T-cell (primary cell): ENCODE results near the gene TSHZ3. TPM values are rescaled to one million over a fixed set of nuclear protein-coding genes. Genes with fewer than 3 reads are reported as not detected.

Source experiments
- ATAC-seq, 4 experiments: fragments of 200-7000 bp in 3 of 4; fragments of 150-1000 bp in 1 of 4; cut with Tn5 transposase; replicated peaks in 1 of 4; 1 replicate in 3 of 4; 2 replicates in 1 of 4; pipeline ENCODE4 v1.10.0; 2021; ENCODE audit warnings: moderate library complexity in 3 of 4, mild to moderate bottlenecking in 2 of 4, moderate number of reproducible peaks in 1 of 4
- CTCF ChIA-PET, 2 donors: fragments of 300-600 bp; sonication (Branson Sonifier 250); formaldehyde crosslinking; loops; one replicate each; lab custom pipeline; 2022; ENCODE audit warnings: antibody characterized with exemption in 2 of 2; lab: Charles Lee
- POLR2A ChIA-PET, 2 donors: fragments of 300-600 bp; sonication (Branson Sonifier 250); formaldehyde crosslinking; loops; one replicate each; lab custom pipeline; 2022; ENCODE audit warnings: antibody characterized with exemption in 2 of 2; lab: Charles Lee
- DNase-seq, 35 experiments: peaks; one replicate each; pipeline versions ENCODE4 v3.0.0 to v3.0.0-alpha.2; 2013 to 2023
- H3K27ac ChIP-seq: one replicate; pipeline ENCODE4 v1.5.1; 2013; ENCODE audit warnings: low read length
- H3K27me3 ChIP-seq, 2 experiments: replicated peaks in 1 of 2; 1 replicate in 1 of 2; 2 replicates in 1 of 2; pipeline versions ENCODE4 v1.6.1 to v1.7.0; 2013; ENCODE audit warnings: low read length in 1 of 2, mixed read lengths in 1 of 2; ENCODE audit not compliant: control insufficient read depth in 2 of 2, insufficient read depth in 2 of 2; ENCODE audit errors: extremely low read depth in 1 of 2
- H3K36me3 ChIP-seq, 2 donors: 1 replicate in 1 of 2; 2 replicates in 1 of 2; pipeline versions ENCODE4 v1.6.1 to v1.7.0; 2013; ENCODE audit warnings: low read length in 1 of 2; ENCODE audit not compliant: control insufficient read depth in 2 of 2, insufficient read depth in 1 of 2; ENCODE audit errors: extremely low read depth in 1 of 2
- H3K4me1 ChIP-seq, 2 experiments: 1 replicate in 1 of 2; 2 replicates in 1 of 2; pipeline versions ENCODE4 v1.6.1 to v1.7.0; 2013; ENCODE audit warnings: low read length in 2 of 2, mixed read lengths in 1 of 2; ENCODE audit not compliant: insufficient read depth in 2 of 2, control insufficient read depth in 1 of 2; ENCODE audit errors: extremely low read depth in 1 of 2
- H3K4me3 ChIP-seq, 2 donors: 1 replicate in 1 of 2; 2 replicates in 1 of 2; pipeline versions ENCODE4 v1.5.1 to v1.7.0; 2013; ENCODE audit warnings: mild to moderate bottlenecking in 2 of 2, low read length in 1 of 2, moderate library complexity in 1 of 2; ENCODE audit not compliant: control insufficient read depth in 1 of 2; ENCODE audit errors: extremely low read depth in 1 of 2
- H3K9me3 ChIP-seq: 2 replicates; pipeline ENCODE4 v1.7.0; 2013
- H3K27ac Mint-ChIP-seq, 2 donors: one replicate each; pipeline ENCODE4 v1.8.0; 2020 to 2021; ENCODE audit warnings: mild to moderate bottlenecking in 2 of 2, mixed read lengths in 2 of 2
- H3K27me3 Mint-ChIP-seq, 2 donors: one replicate each; pipeline ENCODE4 v1.8.0; 2021 to 2022; ENCODE audit warnings: mixed read lengths in 2 of 2
- H3K36me3 Mint-ChIP-seq: one replicate; pipeline ENCODE4 v1.8.0; 2021; ENCODE audit warnings: mixed read lengths
- H3K4me1 Mint-ChIP-seq, 3 donors: one replicate each; pipeline ENCODE4 v1.8.0; 2020 to 2022; ENCODE audit warnings: mixed read lengths in 3 of 3, mild to moderate bottlenecking in 1 of 3
- H3K4me3 Mint-ChIP-seq, 3 donors: one replicate each; pipeline ENCODE4 v1.8.0; 2020 to 2022; ENCODE audit warnings: mild to moderate bottlenecking in 3 of 3, mixed read lengths in 3 of 3, moderate library complexity in 3 of 3
- H3K9me3 Mint-ChIP-seq, 3 donors: one replicate each; pipeline ENCODE4 v1.8.0; 2020 to 2022; ENCODE audit warnings: mixed read lengths in 3 of 3
- WGBS: methylation state at CpG from one replicate; pipeline ENCODE4 v1.1.5; 2013; ENCODE audit warnings: missing lambda C conversion rate; ENCODE audit not compliant: insufficient coverage; 5-methylcytosine and 5-hydroxymethylcytosine counted together
- total RNA-seq, 35 experiments: library from RNA in 6 of 35; stranded (reverse) in 6 of 35; fragments of 120-200 nt in 1 of 35; gene quantifications; one replicate each; pipeline versions ENCODE4 v1.2.1 to v1.2.4 and lab custom pipeline; 2013 to 2026

TSHZ3 gene
- total RNA-seq, 5 donors from 2014 or later (not counting 1 experiment from before 2014, with no cell fraction given) = 0.18 to 1.4 (median 0.54) TPM

GRCh38 chr19:31270897-31271296 lies 78.3 kb downstream of the TSHZ3 start:
- 84% methylated on average over 4 of the region's 6 CpGs for WGBS
- H3K27ac Mint-ChIP-seq = no peak overlapping the region
- no peaks in the 10 kb centered on the region for H3K27me3 ChIP-seq
- H3K4me3 Mint-ChIP-seq = no peak overlapping the region
- DNase-seq (no peak), ATAC-seq (no peak)
- no peaks in the 10 kb centered on the region for H3K9me3 Mint-ChIP-seq
- no peaks in the 10 kb centered on the region for H3K9me3 ChIP-seq
- no peak overlapping the region for H3K4me3 ChIP-seq
- H3K4me1 ChIP-seq = no peaks in the 10 kb centered on the region
- CTCF ChIA-PET = no interaction called here
- no peaks in the 10 kb centered on the region for H3K4me1 Mint-ChIP-seq
- H3K27ac ChIP-seq = no peak overlapping the region
- no peaks in the 10 kb centered on the region for H3K36me3 ChIP-seq
- no peaks in the 10 kb centered on the region for H3K36me3 Mint-ChIP-seq
- H3K27me3 Mint-ChIP-seq = no peaks in the 10 kb centered on the region
- POLR2A ChIA-PET = no interaction called here

- ChIA-PET CTCF (no interaction called here), POLR2A (no interaction called here)
- H3K4me3 Mint-ChIP-seq = no peak overlapping the region
- H3K4me1 Mint-ChIP-seq = no peaks in the 10 kb centered on the region
- H3K9me3 ChIP-seq = no peaks in the 10 kb centered on the region
- H3K36me3 Mint-ChIP-seq = no peaks in the 10 kb centered on the region
- no peak for DNase-seq
- no peaks in the 10 kb centered on the region for H3K9me3 Mint-ChIP-seq
- H3K4me3 ChIP-seq = no peak overlapping the region
- H3K27me3 ChIP-seq = no peaks in the 10 kb centered on the region
- no peak overlapping the region for H3K27ac ChIP-seq
- H3K27me3 Mint-ChIP-seq = peaks cover 0 to under 1% of the 10 kb centered on the region in 2 donors
- no peaks in the 10 kb centered on the region for H3K4me1 ChIP-seq
- ATAC-seq = no peak
- no peak overlapping the region for H3K27ac Mint-ChIP-seq
- WGBS = 77% methylated on average over 6 of the region's 10 CpGs
- H3K36me3 ChIP-seq = no peaks in the 10 kb centered on the region
These were observed 79.7 kb downstream of the TSHZ3 start for GRCh38 chr19:31269425-31270127.

GRCh38 chr19:31268751-31269383 lies 80.4 kb downstream of the TSHZ3 start:
- no peaks in the 10 kb centered on the region for H3K4me1 ChIP-seq
- Mint-ChIP-seq H3K27ac (no peak overlapping the region), H3K36me3 (no peaks in the 10 kb centered on the region), H3K4me1 (no peaks in the 10 kb centered on the region), H3K4me3 (no peak overlapping the region), H3K9me3 (no peaks in the 10 kb centered on the region), H3K27me3 (peaks cover 0 to 7% of the 10 kb centered on the region in 2 donors)
- peaks cover 0 to under 1% of the 10 kb centered on the region in 2 experiments for H3K27me3 ChIP-seq
- POLR2A ChIA-PET = no interaction called here
- CTCF ChIA-PET = no interaction called here
- no peaks in the 10 kb centered on the region for H3K9me3 ChIP-seq
- H3K27ac ChIP-seq = no peak overlapping the region
- WGBS = 81% methylated on average over 9 of the region's 15 CpGs
- no peak for DNase-seq
- ATAC-seq = no peak
- no peak overlapping the region for H3K4me3 ChIP-seq
- no peaks in the 10 kb centered on the region for H3K36me3 ChIP-seq

GRCh38 chr19:31266731-31267130 lies 82.5 kb downstream of the TSHZ3 start:
- DNase-seq = no peak
- Mint-ChIP-seq H3K36me3 (no peaks in the 10 kb centered on the region), H3K9me3 (no peaks in the 10 kb centered on the region), H3K27ac (no peak overlapping the region), H3K27me3 (peaks cover 9 to 13% of the 10 kb centered on the region in 2 donors), H3K4me3 (no peak overlapping the region), H3K4me1 (peaks cover 0 to 4% (median 3%) of the 10 kb centered on the region in 3 donors)
- no peaks in the 10 kb centered on the region for H3K36me3 ChIP-seq
- H3K9me3 ChIP-seq = no peaks in the 10 kb centered on the region
- H3K27me3 ChIP-seq = peaks cover 0 to 11% of the 10 kb centered on the region in 2 experiments
- no peak for ATAC-seq
- ChIA-PET POLR2A (no interaction called here), CTCF (no interaction called here)
- no peak overlapping the region for H3K27ac ChIP-seq
- H3K4me1 ChIP-seq = no peaks in the 10 kb centered on the region
- 95% methylated on average over 5 of the region's 7 CpGs for WGBS
- H3K4me3 ChIP-seq = no peak overlapping the region

GRCh38 chr19:31266196-31266595 lies 83.0 kb downstream of the TSHZ3 start:
- H3K27ac ChIP-seq = no peak overlapping the region

GRCh38 chr19:31264041-31264778 lies 85.0 kb downstream of the TSHZ3 start:
- no peak for ATAC-seq

More at GRCh38 chr19:31266196-31266595, 83.0 kb downstream of the TSHZ3 start:
- 83% methylated on average over 2 of the region's 4 CpGs for WGBS
- no peak overlapping the region for H3K4me3 ChIP-seq
- H3K9me3 ChIP-seq = no peaks in the 10 kb centered on the region
- Mint-ChIP-seq H3K9me3 (no peaks in the 10 kb centered on the region), H3K4me3 (no peak overlapping the region), H3K36me3 (no peaks in the 10 kb centered on the region), H3K4me1 (peaks cover 0 to 8% (median 8%) of the 10 kb centered on the region in 3 donors), H3K27me3 (peaks cover 9 to 16% of the 10 kb centered on the region in 2 donors), H3K27ac (no peak overlapping the region)
- no peak for DNase-seq
- no peak for ATAC-seq
- H3K4me1 ChIP-seq = no peaks in the 10 kb centered on the region
- H3K27me3 ChIP-seq = peaks cover 0 to 12% of the 10 kb centered on the region in 2 experiments
- CTCF ChIA-PET = no interaction called here
- POLR2A ChIA-PET = no interaction called here
- no peaks in the 10 kb centered on the region for H3K36me3 ChIP-seq

More at GRCh38 chr19:31264041-31264778, 85.0 kb downstream of the TSHZ3 start:
- Histone ChIP-seq H3K4me3 (no peak overlapping the region), H3K27ac (no peak overlapping the region), H3K4me1 (no peaks in the 10 kb centered on the region), H3K9me3 (no peaks in the 10 kb centered on the region), H3K36me3 (no peaks in the 10 kb centered on the region), H3K27me3 (peaks cover 0 to 28% of the 10 kb centered on the region in 2 experiments)
- POLR2A ChIA-PET = no interaction called here
- no peak overlapping the region for H3K27ac Mint-ChIP-seq
- H3K9me3 Mint-ChIP-seq = no peaks in the 10 kb centered on the region
- H3K36me3 Mint-ChIP-seq = no peaks in the 10 kb centered on the region
- peaks cover 16 to 18% of the 10 kb centered on the region in 2 donors for H3K27me3 Mint-ChIP-seq
- CTCF ChIA-PET = interaction anchor here (0.6 to 0.7 kb wide), 2 partner anchors 209 to 947 kb away, joined by 3 to 4 read pairs; no protein-coding TSS in a partner anchor
- no peak overlapping the region for H3K4me3 Mint-ChIP-seq
- DNase-seq = peak in 1 of 35 experiments; percentile 17
- WGBS = 79% methylated on average over 6 of the region's 9 CpGs
- H3K4me1 Mint-ChIP-seq = peaks cover 0 to 10% (median 8%) of the 10 kb centered on the region in 3 donors
